Heart left ventricle (tissue), 16 donors: ENCODE results near the gene SMARCA2. TPM values are rescaled to one million over a fixed set of nuclear protein-coding genes. Genes with fewer than 3 reads are reported as not detected.

ENCODE experiments used
- ATAC-seq, 4 donors: fragments of 200-7000 bp; cut with Tn5 transposase; one replicate each; pipeline ENCODE4 v1.9.1; 2020 to 2022; ENCODE audit warnings: moderate library complexity in 4 of 4, mild to moderate bottlenecking in 3 of 4, moderate number of reproducible peaks in 1 of 4
- DNase-seq, 5 donors: peaks; one replicate each; pipeline ENCODE4 v3.0.0-alpha.2; 2020
- H3K27ac ChIP-seq, 12 donors: fragments of 200-600 bp; sonication (generic) in 4 of 12; one replicate each; pipeline versions ENCODE4 v1.5.0 to v1.8.0; 2016 to 2022; ENCODE audit warnings: mild to moderate bottlenecking in 2 of 12
- H3K27me3 ChIP-seq, 9 donors: fragments of 200-600 bp; sonication (generic) in 2 of 9; one replicate each; pipeline versions ENCODE4 v1.5.1 to v1.8.0; 2016 to 2022; ENCODE audit warnings: mild to moderate bottlenecking in 3 of 9
- H3K36me3 ChIP-seq, 9 donors: fragments of 200-600 bp; sonication (generic) in 2 of 9; one replicate each; pipeline versions ENCODE4 v1.5.0 to v1.8.0; 2018 to 2022; ENCODE audit warnings: mild to moderate bottlenecking in 2 of 9
- H3K4me1 ChIP-seq, 12 donors: fragments of 200-600 bp; sonication (generic) in 4 of 12; one replicate each; pipeline versions ENCODE4 v1.5.0 to v1.8.0; 2016 to 2022; ENCODE audit warnings: mild to moderate bottlenecking in 3 of 12
- H3K4me3 ChIP-seq, 12 donors: fragments of 200-600 bp; sonication (generic) in 4 of 12; one replicate each; pipeline versions ENCODE4 v1.5.0 to v1.8.0; 2017 to 2022; ENCODE audit warnings: mild to moderate bottlenecking in 9 of 12, moderate library complexity in 4 of 12
- H3K9me3 ChIP-seq, 12 donors: fragments of 200-600 bp; sonication (generic) in 4 of 12; one replicate each; pipeline versions ENCODE4 v1.5.0 to v1.8.0; 2016 to 2022; ENCODE audit warnings: mild to moderate bottlenecking in 1 of 12
- POLR2A ChIP-seq, 2 donors: fragments of 450-650 bp; IDR thresholded peaks; one replicate each; pipeline ENCODE4 v1.6.1; 2017; ENCODE audit warnings: antibody characterized with exemption in 2 of 2, mild to moderate bottlenecking in 2 of 2, moderate library complexity in 2 of 2
- WGBS, 4 donors: extraction: QIAGEN DNeasy Blood & Tissue Kit in 2 of 4; methylation state at CpG; one replicate each; pipeline versions ENCODE4 v1.1.5 to v1.1.7; 2013 to 2018; 5-methylcytosine and 5-hydroxymethylcytosine counted together
- intact Hi-C, 10 donors: fragments of 100-400 bp; cut with DNase I; formaldehyde crosslinking; loops; one replicate each; pipeline versions ENCODE4 v1.11.1 to v1.14.2; 2022
- polyA plus RNA-seq, 2 donors: library from polyadenylated mRNA; stranded (reverse); fragments of 200-250 nt; gene quantifications; one replicate each; pipeline ENCODE4 v1.2.3, GENCODE V29; 2013
- total RNA-seq, 9 donors: library from RNA; depleted of rRNA in 2 of 9; stranded (reverse); fragments of >200 nt in 2 of 9; fragmentation: NEBNext Ultra II Directional in 3 of 9; extraction: Animal tissue kit (Norgen Biotek cat#: 25700) in 3 of 9; gene quantifications; one replicate each; pipeline versions ENCODE4 v1.1.0 to v1.2.4, GENCODE V29; 2016 to 2023
- TF ChIP-seq, protein P1 (sequence below), 12 donors: fragments of 200-600 bp; sonication (generic) in 4 of 12; IDR thresholded peaks; one replicate each; pipeline versions ENCODE4 v1.5.0 to v1.8.0; 2018 to 2022; ENCODE audit warnings: antibody characterized with exemption in 12 of 12, mild to moderate bottlenecking in 5 of 12
- donor health status: ischemic (EF 13 %, LVEDD 7.1; RV severe dilation, severe dysfunction).
- donor health status: healthy with polysubstance abuse.
- donor health status: DM: no; HTN: yes; CAD: no.
- donor health status: DM: no; HTN: no; CAD: no.
- donor health status: ischemic (EF 25% LVEDD 6.9; RV normal size, moderate dysfunction).
- donor health status: ischemic (EF 25% LVEDD 5.7; RV mildly dilated, moderate dysfunction).
- donor health status: healthy.
- donor health status: DM: yes; HTN: yes; CAD: no.
- donor health status: ischemic (EF 35%, LVEDD 5.7; RV mildly dilated, moderate dysfunction).
- donor health status: nonischemic (EF 11% LVEDD 7.7; RV severe dilation, severe dysfunction).
- donor health status: DM: yes; HTN: yes; CAD: no.
- donor health status: PGD.
- donor health status: ischemic (EF 29% LVEDD 5.4; RV normal size, mild dysfunction).
- donor health status: nonischemic (EF 23%, LVEDD 6.1; RV moderate dilation, normal function).

SMARCA2 gene
- total and polyA plus RNA-seq, 11 donors, result 29.3 to 149 (median 103) TPM

DNA sequence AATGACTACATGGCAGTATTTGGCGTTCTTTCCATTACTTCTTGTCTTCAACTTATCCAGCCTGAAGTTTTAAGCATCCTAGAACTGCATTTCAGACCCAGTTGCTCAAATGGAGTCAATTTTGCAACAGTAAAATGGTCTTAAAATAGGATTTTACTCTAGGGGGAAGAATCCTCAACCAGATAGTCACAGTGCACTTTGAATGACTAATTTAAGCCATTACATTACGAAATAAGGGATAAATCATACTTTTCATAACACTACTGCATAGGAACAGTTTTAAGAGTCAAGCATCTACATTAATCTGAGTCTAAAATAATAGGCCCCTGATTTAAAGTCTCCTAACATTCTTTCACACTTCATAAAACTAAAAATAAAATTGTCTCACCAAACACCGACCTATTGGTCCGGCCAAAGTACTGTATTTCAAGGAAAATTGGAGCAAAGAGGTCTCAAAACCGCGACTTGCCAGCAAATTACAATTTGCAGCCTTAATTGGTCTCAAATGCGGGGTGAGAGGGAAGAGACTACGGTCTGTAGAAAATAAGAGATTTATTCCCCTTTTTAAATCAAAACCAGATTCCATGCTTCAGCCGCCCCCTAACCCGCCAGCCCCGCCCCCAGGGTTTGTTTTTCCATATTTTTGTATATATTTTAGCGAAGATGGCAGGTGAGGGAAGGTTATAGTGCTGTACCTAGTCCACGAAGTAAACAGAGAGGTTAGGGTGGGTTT, 1.2 kb upstream of the SMARCA2 start:
- intact Hi-C loops, result loop anchor here in 4 of 10 donors (2.0 to 10.0 kb wide), 3 partner anchors 51 to 831 kb away; partner anchors contain the start of gene PUM3 (in 1 of the 4)
- DNase-seq, result no peak
- 22 to 30% (median 23%) methylated on average over 13 of the region's 13 CpGs for WGBS, 4 donors
- Histone ChIP-seq H3K9me3 (no peaks in the 10 kb centered on the region), H3K36me3 (no peaks in the 10 kb centered on the region), H3K4me1 (peaks cover 0 to 22% (median 13%) of the 10 kb centered on the region in 12 donors), H3K4me3 (peak overlapping the region; percentile 40 to 97 (median 88)), H3K27ac (peak overlapping the region; percentile 77 to 99 (median 97)), H3K27me3 (no peaks in the 10 kb centered on the region)
- TF ChIP-seq, protein P1, sequence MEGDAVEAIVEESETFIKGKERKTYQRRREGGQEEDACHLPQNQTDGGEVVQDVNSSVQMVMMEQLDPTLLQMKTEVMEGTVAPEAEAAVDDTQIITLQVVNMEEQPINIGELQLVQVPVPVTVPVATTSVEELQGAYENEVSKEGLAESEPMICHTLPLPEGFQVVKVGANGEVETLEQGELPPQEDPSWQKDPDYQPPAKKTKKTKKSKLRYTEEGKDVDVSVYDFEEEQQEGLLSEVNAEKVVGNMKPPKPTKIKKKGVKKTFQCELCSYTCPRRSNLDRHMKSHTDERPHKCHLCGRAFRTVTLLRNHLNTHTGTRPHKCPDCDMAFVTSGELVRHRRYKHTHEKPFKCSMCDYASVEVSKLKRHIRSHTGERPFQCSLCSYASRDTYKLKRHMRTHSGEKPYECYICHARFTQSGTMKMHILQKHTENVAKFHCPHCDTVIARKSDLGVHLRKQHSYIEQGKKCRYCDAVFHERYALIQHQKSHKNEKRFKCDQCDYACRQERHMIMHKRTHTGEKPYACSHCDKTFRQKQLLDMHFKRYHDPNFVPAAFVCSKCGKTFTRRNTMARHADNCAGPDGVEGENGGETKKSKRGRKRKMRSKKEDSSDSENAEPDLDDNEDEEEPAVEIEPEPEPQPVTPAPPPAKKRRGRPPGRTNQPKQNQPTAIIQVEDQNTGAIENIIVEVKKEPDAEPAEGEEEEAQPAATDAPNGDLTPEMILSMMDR (IDR thresholded peaks at IDR 0.05), result no peak
- TF ChIP-seq POLR2A (IDR thresholded peaks at IDR 0.05), result no peak
- no peak for ATAC-seq

- Histone ChIP-seq H3K4me3 (peak overlapping the region; percentile 54 to 97 (median 88)), H3K4me1 (peaks cover 0 to 40% (median 29%) of the 10 kb centered on the region in 12 donors), H3K9me3 (no peaks in the 10 kb centered on the region), H3K27me3 (no peaks in the 10 kb centered on the region), H3K27ac (peak overlapping the region; percentile 92 to 99 (median 97)), H3K36me3 (no peaks in the 10 kb centered on the region)
- DNase-seq, result peak; percentile 51 to 80 (median 57)
- ATAC-seq, result peak in 3 of 4 donors; percentile 3 to 15 (median 7)
- 0% methylated on average over 35 to 59 of the region's 59 CpGs for WGBS, 4 donors
- TF ChIP-seq, protein P1 (IDR thresholded peaks at IDR 0.05), result no peak
- TF ChIP-seq POLR2A (IDR thresholded peaks at IDR 0.05), result no peak
- intact Hi-C loops, result loop anchor here in 7 of 10 donors (2.0 to 10.0 kb wide), 5 partner anchors 37 to 829 kb away; partner anchors contain the start of gene PUM3 (in 2 of the 7)
These were observed 647 bp downstream of the SMARCA2 start for GRCh38 chr9:2015581-2016407.

- H3K4me1 ChIP-seq, result peaks cover 0 to 49% (median 35%) of the 10 kb centered on the region in 12 donors
- intact Hi-C loops, result loop anchor here in 6 of 10 donors (5.0 to 10.0 kb wide), 4 partner anchors 36 to 828 kb away; partner anchors contain the start of gene PUM3 (in 2 of the 6)
These were observed 1.5 kb downstream of the SMARCA2 start for GRCh38 chr9:2016408-2017330.

More at GRCh38 chr9:2016408-2017330, 1.5 kb downstream of the SMARCA2 start:
- DNase-seq (peak; percentile 84 to 89 (median 87)), ATAC-seq (peak; percentile 44 to 65 (median 51))
- H3K4me3 ChIP-seq, result peak overlapping the region; percentile 54 to 97 (median 88)
- H3K27me3 ChIP-seq, result no peaks in the 10 kb centered on the region
- peak overlapping the region; percentile 92 to 99 (median 97) for H3K27ac ChIP-seq
- TF ChIP-seq, protein P1 (IDR thresholded peaks at IDR 0.05), result peak in 1 of 12 donors; percentile 27
- TF ChIP-seq POLR2A (IDR thresholded peaks at IDR 0.05), result peak in 1 of 2 donors; percentile 32
- H3K9me3 ChIP-seq, result no peaks in the 10 kb centered on the region
- 0 to 1% (median 0%) methylated on average over 46 to 85 of the region's 85 CpGs for WGBS, 4 donors
- H3K36me3 ChIP-seq, result no peaks in the 10 kb centered on the region
